Memory B cell (primary cell): Measurements from ENCODE around the gene PRAMEF14.
"Not testable (repeated sequence)": the region's sequence is repeated elsewhere in the genome, so short reads cannot be mapped to it uniquely, and the experiment has no call there.

Source experiments
- ATAC-seq: fragments of 150-1000 bp; cut with Tn5 transposase; 2 replicates; pipeline ENCODE4 v1.10.0; 2021; ENCODE audit warnings: low read depth, mild to moderate bottlenecking, moderate library complexity
- DNase-seq, 2 donors: peaks; one replicate each; pipeline ENCODE4 v3.0.0; 2022; ENCODE audit warnings: low spot score in 2 of 2
- H3K27ac Mint-ChIP-seq: one replicate; pipeline ENCODE4 v1.8.0; 2022; ENCODE audit warnings: mild to moderate bottlenecking, moderate library complexity, mixed read lengths
- H3K27me3 Mint-ChIP-seq: one replicate; pipeline ENCODE4 v1.8.0; 2022; ENCODE audit warnings: mixed read lengths
- H3K36me3 Mint-ChIP-seq: one replicate; pipeline ENCODE4 v1.8.0; 2022; ENCODE audit warnings: mild to moderate bottlenecking, mixed read lengths
- H3K4me1 Mint-ChIP-seq: one replicate; pipeline ENCODE4 v1.8.0; 2022; ENCODE audit warnings: mixed read lengths
- H3K4me3 Mint-ChIP-seq: one replicate; pipeline ENCODE4 v1.8.0; 2022; ENCODE audit warnings: mild to moderate bottlenecking, moderate library complexity, mixed read lengths
- H3K9me3 Mint-ChIP-seq: one replicate; pipeline ENCODE4 v1.8.0; 2022; ENCODE audit warnings: mixed read lengths

The PRAMEF14 gene

DNA sequence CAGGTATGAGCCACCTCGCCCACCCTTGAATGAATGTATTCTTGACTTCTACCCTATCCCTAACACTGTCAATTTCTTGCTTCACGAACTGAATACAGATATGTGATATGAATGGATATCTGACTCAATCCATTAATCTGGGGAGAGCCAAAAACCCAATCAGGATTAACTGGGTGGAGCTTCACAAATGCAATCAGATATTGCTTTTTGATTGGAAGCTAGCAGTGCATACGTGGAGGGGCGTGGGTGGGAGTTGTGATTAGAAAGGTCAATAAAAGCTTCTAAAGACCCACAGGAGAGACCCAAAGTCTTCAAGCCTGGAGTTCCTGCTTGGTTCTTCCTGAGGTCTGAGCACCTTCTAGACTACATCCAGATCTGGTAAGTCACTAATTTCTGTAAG lies 31.7 kb downstream of the PRAMEF14 start, which contains the start of gene PRAMEF15:
TSS of gene PRAMEF15 (plus strand) at position 301 of the 400 bp plus-strand sequence. CDS start 2,827 bp downstream, outside the sequence.
- H3K36me3 Mint-ChIP-seq, DNase-seq, H3K9me3 Mint-ChIP-seq, H3K4me1 Mint-ChIP-seq, ATAC-seq, H3K4me3 Mint-ChIP-seq, H3K27ac Mint-ChIP-seq, H3K27me3 Mint-ChIP-seq: not testable (repeated sequence)

DNA sequence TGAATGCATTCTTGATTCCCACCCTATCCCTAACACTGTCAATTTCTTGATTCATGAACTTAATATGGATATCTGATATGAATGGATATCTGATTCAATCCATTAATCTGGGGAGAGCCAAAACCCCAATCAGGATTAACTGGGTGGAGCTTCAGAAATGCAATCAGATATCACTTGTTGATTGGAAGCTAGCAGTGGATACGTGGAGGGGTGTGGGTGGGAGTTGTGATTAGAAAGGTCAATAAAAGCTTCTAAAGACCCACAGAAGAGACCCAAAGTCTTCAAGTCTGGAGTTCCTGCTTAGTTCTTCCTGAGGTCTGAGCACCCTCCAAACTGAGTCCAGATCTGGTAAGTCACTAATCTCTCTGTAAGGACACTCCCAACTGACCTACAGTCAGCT lies 43.7 kb downstream of the PRAMEF14 start, which contains the start of gene PRAMEF33:
TSS of gene PRAMEF33 (plus strand) at position 301 of the 400 bp plus-strand sequence. CDS start 2,416 bp downstream, outside the sequence.
- not testable (repeated sequence) for DNase-seq, ATAC-seq, H3K4me1 Mint-ChIP-seq, H3K4me3 Mint-ChIP-seq, H3K27me3 Mint-ChIP-seq, H3K9me3 Mint-ChIP-seq, H3K27ac Mint-ChIP-seq, H3K36me3 Mint-ChIP-seq

DNA sequence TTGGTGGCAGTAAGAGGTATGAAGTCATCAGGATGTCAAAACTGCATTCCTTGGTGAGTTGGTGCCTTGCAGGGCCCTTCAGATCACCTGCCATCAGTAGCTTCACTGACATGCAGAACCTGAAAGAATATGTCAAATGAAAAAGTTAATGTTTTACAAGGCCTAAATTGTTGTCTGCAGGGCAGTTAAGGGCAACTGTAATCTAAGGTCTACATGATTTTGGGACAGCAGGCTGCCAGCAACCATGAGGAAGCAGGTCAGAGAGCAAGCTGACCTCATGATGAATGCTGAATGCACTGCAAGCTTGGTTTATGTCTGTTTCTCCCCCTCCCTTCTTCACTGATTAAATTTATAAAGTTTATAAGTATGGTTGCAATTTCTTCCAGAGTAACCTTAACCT lies 44.7 kb downstream of the PRAMEF14 start:
- not testable (repeated sequence) for H3K27me3 Mint-ChIP-seq, DNase-seq, H3K36me3 Mint-ChIP-seq, ATAC-seq, H3K9me3 Mint-ChIP-seq, H3K4me3 Mint-ChIP-seq, H3K27ac Mint-ChIP-seq, H3K4me1 Mint-ChIP-seq

DNA sequence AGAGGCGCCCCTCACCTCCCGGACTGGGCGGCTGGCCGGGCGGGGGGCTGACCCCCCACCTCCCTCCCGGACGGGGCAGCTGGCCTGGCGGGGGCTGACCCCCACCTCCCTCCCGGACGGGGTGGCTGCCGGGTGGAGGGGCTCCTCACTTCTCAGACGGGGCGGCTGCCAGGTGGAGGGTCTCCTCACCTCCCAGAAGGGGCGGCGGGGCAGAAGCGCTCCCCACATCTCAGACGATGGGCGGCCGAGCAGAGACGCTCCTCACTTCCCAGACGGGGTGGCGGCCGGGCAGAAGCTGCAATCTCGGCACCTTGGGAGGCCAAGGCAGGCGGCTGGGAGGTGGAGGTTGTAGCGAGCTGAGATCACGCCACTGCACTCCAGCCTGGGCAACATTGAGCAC lies 48.2 kb downstream of the PRAMEF14 start:
- not testable (repeated sequence) for H3K27me3 Mint-ChIP-seq, H3K27ac Mint-ChIP-seq, H3K9me3 Mint-ChIP-seq, ATAC-seq, H3K4me3 Mint-ChIP-seq, H3K4me1 Mint-ChIP-seq, DNase-seq, H3K36me3 Mint-ChIP-seq

DNA sequence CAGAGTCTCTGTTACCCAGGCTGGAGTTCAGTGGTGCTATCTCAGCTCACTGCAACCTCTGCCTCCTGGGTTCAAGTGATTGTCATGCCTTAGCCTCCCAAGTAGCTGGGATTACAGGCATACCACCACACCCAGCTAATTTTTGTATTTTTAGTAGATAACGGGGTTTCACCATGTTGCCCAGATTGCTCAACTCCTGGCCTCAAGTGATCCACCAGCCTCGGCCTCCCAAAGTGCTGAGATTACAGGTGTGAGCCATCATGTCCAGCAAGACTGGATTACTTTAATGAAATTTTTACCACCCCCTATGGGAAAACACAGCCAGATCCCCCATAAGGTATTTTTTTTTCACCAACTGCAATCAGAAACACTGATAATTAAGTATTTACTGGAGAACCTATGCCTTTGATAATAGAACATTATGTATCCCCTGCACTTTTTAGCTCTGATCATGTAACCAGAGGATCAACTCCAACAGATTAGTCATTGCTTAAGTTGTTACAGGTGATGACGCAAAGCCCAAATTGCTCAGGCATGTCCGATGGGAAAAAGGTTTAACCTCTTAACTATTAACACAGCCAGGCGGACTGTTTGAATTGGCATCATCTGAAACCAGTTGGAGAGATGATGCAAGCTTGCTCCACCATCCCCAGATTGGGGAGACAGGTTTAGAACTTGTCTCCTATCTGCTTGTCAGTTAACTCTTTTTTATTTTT lies 49.6 kb downstream of the PRAMEF14 start:
- not testable (repeated sequence) for H3K4me3 Mint-ChIP-seq, DNase-seq, H3K27ac Mint-ChIP-seq, H3K9me3 Mint-ChIP-seq, H3K27me3 Mint-ChIP-seq, H3K4me1 Mint-ChIP-seq, ATAC-seq, H3K36me3 Mint-ChIP-seq
